ENCODE measurements around the gene PDPR. TPM values are rescaled to one million over a fixed set of nuclear protein-coding genes. Genes with fewer than 3 reads are reported as not detected.
"Not testable (repeated sequence)": the region's sequence is repeated elsewhere in the genome, so short reads cannot be mapped to it uniquely, and the experiment has no call there.

The PDPR gene
- total and polyA plus RNA-seq, 8 donors, result 2.4 to 85.7 (median 18.9) TPM

GRCh38 chr16:70196683-70197300 is 82.7 kb downstream of the PDPR start:
- H3K27me3 ChIP-seq; DNase-seq; H3K9me3 ChIP-seq; H3K27ac ChIP-seq; H3K4me3 ChIP-seq; intact Hi-C loops (cut with DNase I; ENCODE audit: low total_unique reads); H3K36me3 ChIP-seq; H3K4me1 ChIP-seq: not testable (repeated sequence)
- 45 to 74% (median 59%) methylated on average over 6 to 9 of the region's 12 CpGs; no CpG with 5 or more reads in 1 of the 5 donors for WGBS, 5 donors

- H3K27ac ChIP-seq, result not testable (repeated sequence)
These were observed 83.5 kb downstream of the PDPR start for GRCh38 chr16:70197611-70198010.

GRCh38 chr16:70198230-70198629 is 84.1 kb downstream of the PDPR start:
- H3K4me3 ChIP-seq; intact Hi-C loops (cut with DNase I; ENCODE audit: low total_unique reads); H3K36me3 ChIP-seq; DNase-seq; H3K4me1 ChIP-seq; H3K9me3 ChIP-seq; H3K27me3 ChIP-seq; H3K27ac ChIP-seq: not testable (repeated sequence)
- 77 to 89% (median 85%) methylated on average over 8 to 9 of the region's 9 CpGs for WGBS, 5 donors

More at GRCh38 chr16:70197611-70198010, 83.5 kb downstream of the PDPR start:
- intact Hi-C loops (cut with DNase I; ENCODE audit: low total_unique reads); H3K27me3 ChIP-seq; DNase-seq; H3K9me3 ChIP-seq; H3K4me3 ChIP-seq; H3K4me1 ChIP-seq; H3K36me3 ChIP-seq: not testable (repeated sequence)
- WGBS, 5 donors, result 69 to 80% (median 70%) methylated on average over 2 to 7 of the region's 7 CpGs

GRCh38 chr16:70198666-70199065 is 84.5 kb downstream of the PDPR start:
- 21 to 42% (median 30%) methylated on average over 3 of the region's 3 CpGs for WGBS, 5 donors

GRCh38 chr16:70199170-70199569 is 85.0 kb downstream of the PDPR start:
- H3K36me3 ChIP-seq; H3K4me1 ChIP-seq; DNase-seq; H3K4me3 ChIP-seq; H3K9me3 ChIP-seq; H3K27me3 ChIP-seq; intact Hi-C loops (cut with DNase I; ENCODE audit: low total_unique reads); H3K27ac ChIP-seq: not testable (repeated sequence)
- 81 to 93% (median 88%) methylated on average over 9 of the region's 9 CpGs for WGBS, 5 donors

More at GRCh38 chr16:70198666-70199065, 84.5 kb downstream of the PDPR start:
- intact Hi-C loops (cut with DNase I; ENCODE audit: low total_unique reads); H3K27ac ChIP-seq; H3K9me3 ChIP-seq; H3K36me3 ChIP-seq; H3K4me1 ChIP-seq; H3K4me3 ChIP-seq; H3K27me3 ChIP-seq: not testable (repeated sequence)
- peak in 1 of 2 donors; percentile 12 for DNase-seq

GRCh38 chr16:70200063-70200462 is 85.9 kb downstream of the PDPR start:
- DNase-seq; H3K9me3 ChIP-seq; H3K4me3 ChIP-seq; H3K27ac ChIP-seq; intact Hi-C loops (cut with DNase I; ENCODE audit: low total_unique reads); H3K36me3 ChIP-seq; H3K4me1 ChIP-seq; H3K27me3 ChIP-seq: not testable (repeated sequence)
- 78 to 86% (median 83%) methylated on average over 7 to 8 of the region's 8 CpGs for WGBS, 5 donors

GRCh38 chr16:70203508-70203907 is 89.4 kb downstream of the PDPR start:
- H3K4me3 ChIP-seq; H3K27me3 ChIP-seq; DNase-seq; H3K27ac ChIP-seq; intact Hi-C loops (cut with DNase I; ENCODE audit: low total_unique reads); H3K36me3 ChIP-seq; H3K4me1 ChIP-seq; H3K9me3 ChIP-seq: not testable (repeated sequence)
- WGBS, 5 donors, result 74 to 86% (median 83%) methylated on average over 3 to 5 of the region's 7 CpGs

- DNase-seq; H3K4me3 ChIP-seq; intact Hi-C loops (cut with DNase I; ENCODE audit: low total_unique reads); H3K36me3 ChIP-seq; H3K4me1 ChIP-seq; H3K27me3 ChIP-seq; H3K27ac ChIP-seq; H3K9me3 ChIP-seq: not testable (repeated sequence)
- 93 to 98% (median 95%) methylated on average over 3 to 17 of the region's 29 CpGs for WGBS, 5 donors
These were observed 89.9 kb downstream of the PDPR start for GRCh38 chr16:70204010-70204409.

GRCh38 chr16:70204668-70205405 is 90.7 kb downstream of the PDPR start:
- H3K36me3 ChIP-seq; H3K4me3 ChIP-seq; DNase-seq; H3K27ac ChIP-seq; intact Hi-C loops (cut with DNase I; ENCODE audit: low total_unique reads); H3K27me3 ChIP-seq; H3K4me1 ChIP-seq; H3K9me3 ChIP-seq: not testable (repeated sequence)
- WGBS, 5 donors, result 90 to 98% (median 92%) methylated on average over 2 to 41 of the region's 46 CpGs

- H3K27me3 ChIP-seq; H3K4me1 ChIP-seq; H3K9me3 ChIP-seq; H3K4me3 ChIP-seq; intact Hi-C loops (cut with DNase I; ENCODE audit: low total_unique reads); H3K36me3 ChIP-seq; DNase-seq: not testable (repeated sequence)
- peak overlapping the region in 2 of 5 donors; percentile 27 to 31 for H3K27ac ChIP-seq
- 54 to 75% (median 64%) methylated on average over 3 to 6 of the region's 6 CpGs for WGBS, 5 donors
These were observed 92.2 kb downstream of the PDPR start for GRCh38 chr16:70206382-70206781.
